Articular chondrocyte of knee joint (primary cell): ENCODE measurements around the gene OR4A47. TPM values are rescaled to one million over a fixed set of nuclear protein-coding genes. Genes with fewer than 3 reads are reported as not detected.

Source experiments
- total RNA-seq: library from RNA; depleted of rRNA; stranded (reverse); fragments of >200 nt; gene quantifications from 2 replicates; pipeline ENCODE4 v1.2.3, GENCODE V29; 2012

OR4A47 gene
- total RNA-seq, result not detected in 2 replicates

GRCh38 chr11:48488493-48488892 lies at the start of gene OR4A47:
TSS of gene OR4A47 (plus strand) at chr11:48488793. CDS start at chr11:48488793, 0 bp downstream.

Other genes starting within 250 kb of the OR4A47 start
- not detected in 2 replicates for gene OR4X2, start 243.7 kb upstream of the OR4A47 start, total RNA-seq
- not detected in 2 replicates for gene OR4X1, start 224.9 kb upstream of the OR4A47 start, total RNA-seq
- not detected in 2 replicates for gene OR4S1, start 182.6 kb upstream of the OR4A47 start, total RNA-seq
- gene OR4C3, start 163.9 kb upstream of the OR4A47 start, total RNA-seq, result not detected in 2 replicates
- not detected in 2 replicates for gene OR4C5, start 122.3 kb upstream of the OR4A47 start, total RNA-seq